ENCODE measurements around the gene HECW1.
"Not testable (repeated sequence)": the region's sequence is repeated elsewhere in the genome, so short reads cannot be mapped to it uniquely, and the experiment has no call there.

HECW1 gene

GRCh38 chr7:43195256-43195655 is 82.8 kb downstream of the HECW1 start:
- Mint-ChIP-seq H3K27ac (no peak overlapping the region), H3K4me1 (no peaks in the 10 kb centered on the region), H3K9me3 (no peaks in the 10 kb centered on the region), H3K36me3 (no peaks in the 10 kb centered on the region), H3K27me3 (peaks cover 4 to 13% of the 10 kb centered on the region in 2 donors), H3K4me3 (no peak overlapping the region)
- DNase-seq (no peak), ATAC-seq (replicated peaks) (no peak)

- H3K27me3 Mint-ChIP-seq, result peaks cover 4 to 9% of the 10 kb centered on the region in 2 donors
- DNase-seq (no peak), ATAC-seq (replicated peaks) (no peak)
- no peaks in the 10 kb centered on the region for H3K36me3 Mint-ChIP-seq
- H3K4me1 Mint-ChIP-seq, result no peaks in the 10 kb centered on the region
- H3K4me3 Mint-ChIP-seq, result no peak overlapping the region
- H3K27ac Mint-ChIP-seq, result no peak overlapping the region
- H3K9me3 Mint-ChIP-seq, result no peaks in the 10 kb centered on the region
These were observed 83.3 kb downstream of the HECW1 start for GRCh38 chr7:43195768-43196167.

- H3K4me3 Mint-ChIP-seq, result no peak overlapping the region
- DNase-seq (no peak), ATAC-seq (replicated peaks) (no peak)
- H3K4me1 Mint-ChIP-seq, result no peaks in the 10 kb centered on the region
- H3K9me3 Mint-ChIP-seq, result no peaks in the 10 kb centered on the region
- H3K27me3 Mint-ChIP-seq, result peaks cover 3 to 4% of the 10 kb centered on the region in 2 donors
- no peak overlapping the region for H3K27ac Mint-ChIP-seq
- no peaks in the 10 kb centered on the region for H3K36me3 Mint-ChIP-seq
These were observed 83.9 kb downstream of the HECW1 start for GRCh38 chr7:43196379-43196778.

GRCh38 chr7:43198016-43198415 is 85.6 kb downstream of the HECW1 start:
- no peaks in the 10 kb centered on the region for H3K36me3 Mint-ChIP-seq
- peaks cover 0 to 4% of the 10 kb centered on the region in 2 donors for H3K27me3 Mint-ChIP-seq
- DNase-seq, result no peak
- H3K27ac Mint-ChIP-seq, result no peak overlapping the region
- H3K9me3 Mint-ChIP-seq, result no peaks in the 10 kb centered on the region
- ATAC-seq (replicated peaks), result no peak
- no peaks in the 10 kb centered on the region for H3K4me1 Mint-ChIP-seq
- H3K4me3 Mint-ChIP-seq, result no peak overlapping the region

GRCh38 chr7:43198599-43199090 is 86.2 kb downstream of the HECW1 start:
- peaks cover 0 to 4% of the 10 kb centered on the region in 2 donors for H3K27me3 Mint-ChIP-seq
- no peak overlapping the region for H3K4me3 Mint-ChIP-seq
- ATAC-seq (replicated peaks), result no peak
- no peaks in the 10 kb centered on the region for H3K9me3 Mint-ChIP-seq
- no peaks in the 10 kb centered on the region for H3K36me3 Mint-ChIP-seq
- no peaks in the 10 kb centered on the region for H3K4me1 Mint-ChIP-seq
- DNase-seq, result no peak
- H3K27ac Mint-ChIP-seq, result no peak overlapping the region

- DNase-seq (no peak), ATAC-seq (replicated peaks) (no peak)
- Mint-ChIP-seq H3K27me3 (peaks cover 0 to 4% of the 10 kb centered on the region in 2 donors), H3K4me1 (no peaks in the 10 kb centered on the region), H3K36me3 (no peaks in the 10 kb centered on the region), H3K27ac (no peak overlapping the region), H3K4me3 (no peak overlapping the region), H3K9me3 (no peaks in the 10 kb centered on the region)
These were observed 87.1 kb downstream of the HECW1 start for GRCh38 chr7:43199371-43200160.

- peaks cover 0 to 4% of the 10 kb centered on the region in 2 donors for H3K27me3 Mint-ChIP-seq
- H3K4me1 Mint-ChIP-seq, result no peaks in the 10 kb centered on the region
- no peaks in the 10 kb centered on the region for H3K36me3 Mint-ChIP-seq
- no peak for ATAC-seq (replicated peaks)
- DNase-seq, result no peak
- no peaks in the 10 kb centered on the region for H3K9me3 Mint-ChIP-seq
- no peak overlapping the region for H3K27ac Mint-ChIP-seq
- no peak overlapping the region for H3K4me3 Mint-ChIP-seq
These were observed 89.5 kb downstream of the HECW1 start for GRCh38 chr7:43201912-43202311.

- ATAC-seq (replicated peaks) (no peak), DNase-seq (no peak)
- Mint-ChIP-seq H3K36me3 (no peaks in the 10 kb centered on the region), H3K4me1 (no peaks in the 10 kb centered on the region), H3K27ac (no peak overlapping the region), H3K9me3 (no peaks in the 10 kb centered on the region), H3K27me3 (peaks cover 0 to 4% of the 10 kb centered on the region in 2 donors), H3K4me3 (no peak overlapping the region)
These were observed 91.6 kb downstream of the HECW1 start for GRCh38 chr7:43204081-43204480.

- Mint-ChIP-seq H3K36me3 (no peaks in the 10 kb centered on the region), H3K4me3 (no peak overlapping the region), H3K27me3 (peaks cover 4 to 6% of the 10 kb centered on the region in 2 donors), H3K4me1 (no peaks in the 10 kb centered on the region), H3K9me3 (no peaks in the 10 kb centered on the region), H3K27ac (no peak overlapping the region)
- no peak for DNase-seq
- ATAC-seq (replicated peaks), result no peak
These were observed 92.8 kb downstream of the HECW1 start for GRCh38 chr7:43205171-43205795.

GRCh38 chr7:43208242-43208641 is 95.8 kb downstream of the HECW1 start:
- Mint-ChIP-seq H3K27ac (no peak overlapping the region), H3K36me3 (no peaks in the 10 kb centered on the region), H3K9me3 (no peaks in the 10 kb centered on the region), H3K4me3 (no peak overlapping the region), H3K4me1 (no peaks in the 10 kb centered on the region), H3K27me3 (peaks cover 4 to 6% of the 10 kb centered on the region in 2 donors)
- ATAC-seq (replicated peaks), result no peak
- DNase-seq, result no peak

GRCh38 chr7:43210539-43210938 is 98.1 kb downstream of the HECW1 start:
- not testable (repeated sequence) for H3K9me3 Mint-ChIP-seq; DNase-seq; H3K4me1 Mint-ChIP-seq; H3K36me3 Mint-ChIP-seq; H3K27ac Mint-ChIP-seq; ATAC-seq (replicated peaks); H3K4me3 Mint-ChIP-seq
- peaks cover 6 to 14% of the 10 kb centered on the region in 2 donors for H3K27me3 Mint-ChIP-seq

GRCh38 chr7:43211286-43211685 is 98.8 kb downstream of the HECW1 start:
- H3K4me3 Mint-ChIP-seq, result no peak overlapping the region
- DNase-seq (no peak), ATAC-seq (replicated peaks) (no peak)
- H3K27me3 Mint-ChIP-seq, result peaks cover 6 to 15% of the 10 kb centered on the region in 2 donors
- no peaks in the 10 kb centered on the region for H3K9me3 Mint-ChIP-seq
- no peaks in the 10 kb centered on the region for H3K4me1 Mint-ChIP-seq
- H3K27ac Mint-ChIP-seq, result no peak overlapping the region
- H3K36me3 Mint-ChIP-seq, result no peaks in the 10 kb centered on the region

- no peak for DNase-seq
- Mint-ChIP-seq H3K27me3 (peaks cover 6 to 15% of the 10 kb centered on the region in 2 donors), H3K36me3 (no peaks in the 10 kb centered on the region), H3K27ac (no peak overlapping the region), H3K4me1 (no peaks in the 10 kb centered on the region), H3K9me3 (no peaks in the 10 kb centered on the region), H3K4me3 (no peak overlapping the region)
- ATAC-seq (replicated peaks), result no peak
These were observed 99.2 kb downstream of the HECW1 start for GRCh38 chr7:43211693-43212092.

- Mint-ChIP-seq H3K4me1 (no peaks in the 10 kb centered on the region), H3K36me3 (no peaks in the 10 kb centered on the region), H3K27ac (no peak overlapping the region), H3K4me3 (no peak overlapping the region), H3K9me3 (no peaks in the 10 kb centered on the region), H3K27me3 (peaks cover 6 to 15% of the 10 kb centered on the region in 2 donors)
- DNase-seq (no peak), ATAC-seq (replicated peaks) (no peak)
These were observed 100.5 kb downstream of the HECW1 start for GRCh38 chr7:43212921-43213320.

GRCh38 chr7:43215061-43215460 is 102.6 kb downstream of the HECW1 start:
- H3K4me1 Mint-ChIP-seq, result no peaks in the 10 kb centered on the region
- peaks cover 0 to 3% of the 10 kb centered on the region in 2 donors for H3K9me3 Mint-ChIP-seq
- H3K36me3 Mint-ChIP-seq, result no peaks in the 10 kb centered on the region
- no peak for ATAC-seq (replicated peaks)
- H3K27ac Mint-ChIP-seq, result no peak overlapping the region
- H3K4me3 Mint-ChIP-seq, result no peak overlapping the region
- no peak for DNase-seq
- H3K27me3 Mint-ChIP-seq, result peaks cover 10 to 23% of the 10 kb centered on the region in 2 donors

Measured in stimulated activated naive B cell treated with anti-CD40 and anti-IgM and Interleukin-4, amounts not matched to agents 10 μg/mL and 1 μg/mL and 100 μg/mL, for 72 hours (primary cell).